LoVo (cell line): ENCODE data around the gene C3.
"Not testable (repeated sequence)": the region's sequence is repeated elsewhere in the genome, so short reads cannot be mapped to it uniquely, and the experiment has no call there.

Source experiments
- DNase-seq: peaks from one replicate; pipeline ENCODE4 v3.0.0-alpha.2; 2016; ENCODE audit warnings: low spot score

Gene C3

GRCh38 chr19:6720369-6721137, at the start of gene C3:
TSS of gene C3 (minus strand) at chr19:6720650. CDS start at chr19:6720589, 61 bp downstream.
- DNase-seq, result no peak

- DNase-seq, result no peak
These were observed 48.7 kb upstream of the C3 start for GRCh38 chr19:6769006-6769619.

DNA sequence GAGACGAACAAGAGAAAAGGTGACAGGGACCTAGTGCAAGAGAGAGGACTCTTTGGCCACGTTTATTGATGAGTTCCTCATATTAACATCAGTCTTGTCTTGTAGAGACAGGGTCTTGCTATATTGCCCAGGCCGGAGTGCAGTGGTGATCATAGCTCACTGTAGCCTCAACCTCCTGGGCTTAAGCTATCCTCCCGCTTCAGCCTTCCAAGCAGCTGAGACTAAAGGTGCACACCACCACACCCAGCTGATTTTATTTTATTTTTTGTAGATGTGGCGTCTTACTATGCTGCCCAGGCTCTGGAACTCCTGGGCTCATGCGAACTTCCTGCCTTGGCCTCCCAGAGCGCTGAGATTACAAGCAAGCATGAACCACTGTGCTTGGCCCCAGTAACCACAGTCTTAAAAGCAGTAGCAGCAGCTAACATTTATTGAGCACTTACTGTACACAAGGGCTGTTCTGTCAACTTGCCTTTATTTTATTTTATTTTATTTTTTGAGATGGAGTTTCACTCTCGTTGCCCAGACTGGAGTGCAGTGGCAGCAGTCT, 47.9 kb upstream of the C3 start:
- no peak for DNase-seq

- peak; percentile 95 for DNase-seq
These were observed 47.1 kb upstream of the C3 start, which contains the start of gene SH2D3A for GRCh38 chr19:6767357-6768235. TSS of gene SH2D3A (minus strand) at chr19:6767435. CDS start at chr19:6763748, 3,687 bp downstream.

DNA sequence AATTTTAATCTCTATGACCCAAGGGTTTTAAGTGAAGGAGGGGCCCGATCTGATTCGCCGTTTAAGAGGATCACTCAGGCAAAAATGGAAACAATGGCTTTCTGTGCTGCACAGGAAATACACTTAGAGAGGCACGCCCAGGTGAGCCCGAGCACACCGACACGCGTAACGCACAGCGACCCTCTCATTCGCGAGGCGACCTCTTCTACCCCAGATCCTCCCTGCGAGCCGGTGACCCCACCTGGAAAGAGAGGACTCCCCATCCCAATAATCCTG, 46.6 kb upstream of the C3 start:
- DNase-seq, result peak; percentile 70

- peak; percentile 25 for DNase-seq
These were observed 46.1 kb upstream of the C3 start for GRCh38 chr19:6766357-6767080.

- peak; percentile 98 for DNase-seq
These were observed 45.4 kb upstream of the C3 start for GRCh38 chr19:6765738-6766356.

- DNase-seq, result not testable (repeated sequence)
These were observed 41.9 kb upstream of the C3 start for GRCh38 chr19:6762253-6762797.

DNA sequence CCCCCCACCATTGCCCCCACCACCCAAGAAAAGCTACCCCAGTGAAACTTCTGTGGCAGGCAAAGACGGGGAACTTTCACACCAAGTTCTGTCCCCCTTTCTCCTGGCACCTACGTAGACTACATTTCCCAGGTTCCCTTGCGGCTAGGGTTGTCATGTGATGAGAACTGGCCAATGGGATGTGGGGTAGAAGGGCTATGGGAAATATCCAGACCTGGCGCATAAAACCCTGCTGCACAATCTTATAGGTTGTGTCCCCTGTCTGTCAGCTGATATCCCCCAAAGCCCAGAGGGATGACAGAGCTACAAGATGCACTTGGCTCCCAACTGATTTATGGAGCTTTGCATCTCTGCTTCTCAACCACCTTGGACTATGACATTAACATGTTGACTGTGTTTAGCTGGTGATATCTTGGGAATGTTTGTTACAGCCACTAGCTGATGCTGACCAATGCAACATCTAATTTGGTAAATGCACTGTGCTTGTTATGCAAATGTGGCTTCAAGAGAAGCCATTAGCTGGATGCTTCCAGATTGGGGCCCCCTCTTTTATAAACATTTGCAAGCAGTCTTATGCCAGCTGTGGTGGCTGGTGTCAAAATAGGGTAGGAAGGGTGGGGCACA, 40.7 kb upstream of the C3 start:
- no peak for DNase-seq

DNA sequence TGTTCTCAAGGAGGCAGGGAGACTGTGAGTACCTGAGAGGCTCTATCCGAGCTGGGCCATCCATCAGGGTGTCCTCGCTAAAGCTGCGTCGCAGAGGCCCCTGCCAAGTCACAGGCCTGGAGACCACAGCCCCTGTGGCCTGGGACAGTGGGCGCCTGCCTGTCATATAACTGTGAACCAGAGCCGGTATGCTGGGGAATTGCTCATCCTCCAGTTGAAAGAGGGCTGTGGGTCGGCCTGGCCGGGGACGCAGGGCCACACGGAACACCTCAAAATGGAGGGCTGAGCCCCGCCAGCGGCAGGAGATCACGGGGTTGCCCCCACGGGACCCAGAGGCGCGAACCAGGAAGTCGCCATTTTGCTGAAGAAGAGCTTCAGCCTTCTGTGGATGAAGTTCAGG, 40.2 kb upstream of the C3 start:
- DNase-seq, result no peak

- DNase-seq, result no peak
These were observed 34.4 kb upstream of the C3 start for GRCh38 chr19:6754653-6755463.

GRCh38 chr19:6754136-6754535, 33.7 kb upstream of the C3 start:
- DNase-seq, result no peak

DNA sequence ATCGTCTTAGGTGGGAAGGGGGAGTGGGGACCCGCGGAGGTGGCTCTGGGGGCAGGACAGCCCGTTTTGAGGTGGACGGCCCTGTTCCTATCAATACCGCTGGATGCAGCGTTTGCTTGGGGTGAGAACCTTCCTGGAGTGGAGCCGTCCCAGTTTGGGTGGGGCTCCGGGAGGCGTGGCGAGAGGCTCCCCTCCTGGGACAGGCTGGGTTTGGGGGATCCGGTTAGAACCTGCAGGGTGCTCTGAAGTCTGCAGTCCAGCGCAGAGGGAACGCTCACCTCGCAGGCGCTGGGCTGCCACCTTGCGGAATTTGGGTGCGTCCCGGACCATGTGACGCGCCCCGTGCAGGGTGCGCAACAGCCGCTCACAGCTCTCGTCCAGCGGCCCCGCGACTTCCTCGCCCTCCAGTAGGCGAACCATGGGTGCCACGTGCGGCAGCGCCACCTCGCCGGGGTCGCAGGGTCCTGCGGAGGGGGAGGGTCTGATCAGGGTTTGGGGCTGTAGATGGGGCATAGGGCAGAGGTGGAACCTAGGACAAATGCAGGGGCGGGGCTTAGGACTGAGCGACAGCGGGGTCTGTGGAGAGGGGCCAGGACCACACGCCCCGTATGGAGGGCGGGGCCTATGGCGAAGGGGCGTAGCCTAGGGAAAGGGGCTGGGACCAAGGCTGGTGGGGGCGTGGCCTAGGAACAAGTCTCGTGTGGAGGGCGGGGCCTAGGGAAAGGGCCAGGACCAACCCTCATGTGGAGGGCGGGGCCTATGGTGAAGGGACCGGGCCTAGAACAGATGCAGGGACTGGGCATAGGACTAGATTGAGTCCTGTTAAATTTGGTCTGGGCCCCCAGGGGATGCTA, 33.0 kb upstream of the C3 start:
- DNase-seq, result peak; percentile 80

DNA sequence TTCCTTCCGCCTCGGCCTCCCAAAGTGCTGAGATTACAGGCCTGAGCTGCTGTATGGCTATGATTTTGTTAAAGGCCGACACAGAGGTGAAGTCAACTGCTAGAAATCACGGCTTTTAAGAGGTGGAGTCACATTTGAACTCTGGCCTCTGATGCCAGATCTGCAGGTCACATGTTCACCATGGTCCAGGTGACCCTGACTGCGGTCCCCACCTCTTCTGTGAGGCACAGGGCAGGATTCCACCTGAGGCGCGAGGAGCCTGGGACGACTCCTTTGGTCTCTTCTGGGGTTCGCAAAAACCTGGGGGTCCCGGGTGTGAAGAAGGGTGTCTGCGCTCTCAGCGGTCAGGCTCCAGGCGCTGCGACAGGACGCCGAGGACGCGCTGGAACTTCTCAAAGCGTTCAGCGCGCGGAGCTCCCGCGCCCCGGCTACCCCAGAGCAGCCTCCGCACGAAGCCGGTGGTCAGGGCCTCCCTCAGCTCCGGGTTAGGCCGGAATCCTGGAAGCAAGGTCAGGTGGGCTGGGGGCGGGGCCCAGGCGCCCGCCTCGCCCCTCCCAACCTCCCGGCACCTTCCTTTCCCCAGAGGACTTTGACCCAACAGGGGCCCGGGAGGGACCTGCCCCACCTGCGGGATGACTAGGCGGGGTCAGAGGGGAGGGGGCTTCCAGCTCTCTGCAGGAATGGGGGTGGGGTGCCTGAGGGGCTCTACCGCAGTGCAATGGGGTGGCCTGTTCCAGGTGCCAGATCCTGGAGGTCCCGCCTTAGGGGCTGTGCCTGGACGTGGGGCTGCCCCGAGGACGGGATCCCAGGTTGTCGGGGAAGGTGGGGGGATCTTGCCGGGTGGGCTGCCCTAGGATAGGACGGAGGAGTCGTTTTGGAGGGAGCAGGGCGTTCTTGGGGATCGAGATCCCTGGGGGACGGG, 32.1 kb upstream of the C3 start:
- no peak for DNase-seq

GRCh38 chr19:6751189-6751588, 30.7 kb upstream of the C3 start:
- DNase-seq, result no peak

DNA sequence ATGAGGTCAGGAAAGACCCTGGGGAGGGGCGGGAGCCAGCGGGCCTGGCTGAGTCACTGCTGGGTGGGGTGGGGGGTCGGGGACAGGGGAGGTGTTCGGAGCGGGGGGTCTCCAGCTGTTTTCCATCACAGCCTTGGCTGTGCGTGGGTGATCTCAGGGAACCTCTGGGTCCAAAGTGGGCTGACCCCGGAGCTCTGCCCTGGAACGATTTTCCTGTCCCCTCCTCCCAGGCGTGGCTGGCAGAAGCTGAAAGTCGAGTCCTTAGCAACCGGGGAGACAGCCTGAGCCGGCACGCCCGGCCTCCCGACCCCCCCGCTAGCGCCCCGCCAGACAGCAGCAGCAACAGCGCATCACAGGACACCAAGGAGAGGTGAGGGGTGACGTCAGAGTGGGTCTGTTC, 29.6 kb upstream of the C3 start:
- no peak for DNase-seq

DNA sequence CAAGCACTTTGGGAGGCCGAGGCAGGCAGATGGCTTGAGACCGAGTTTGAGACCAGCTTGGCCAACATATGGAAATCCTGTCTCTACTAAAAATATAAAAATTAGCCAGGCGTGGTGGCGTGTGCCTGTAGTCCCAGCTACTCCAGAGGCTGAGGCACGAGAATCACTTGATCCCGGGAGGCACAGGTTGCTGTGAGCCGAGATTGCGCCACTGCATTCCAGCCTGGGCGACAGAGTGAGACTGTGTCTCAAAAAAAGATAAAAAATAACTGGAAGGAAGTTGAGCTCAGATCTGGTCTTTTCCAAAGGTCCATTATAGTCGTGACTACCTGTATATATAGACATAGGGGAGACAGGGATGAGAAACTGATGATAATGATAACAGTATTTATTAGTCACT, 28.1 kb upstream of the C3 start:
- DNase-seq, result not testable (repeated sequence)

DNA sequence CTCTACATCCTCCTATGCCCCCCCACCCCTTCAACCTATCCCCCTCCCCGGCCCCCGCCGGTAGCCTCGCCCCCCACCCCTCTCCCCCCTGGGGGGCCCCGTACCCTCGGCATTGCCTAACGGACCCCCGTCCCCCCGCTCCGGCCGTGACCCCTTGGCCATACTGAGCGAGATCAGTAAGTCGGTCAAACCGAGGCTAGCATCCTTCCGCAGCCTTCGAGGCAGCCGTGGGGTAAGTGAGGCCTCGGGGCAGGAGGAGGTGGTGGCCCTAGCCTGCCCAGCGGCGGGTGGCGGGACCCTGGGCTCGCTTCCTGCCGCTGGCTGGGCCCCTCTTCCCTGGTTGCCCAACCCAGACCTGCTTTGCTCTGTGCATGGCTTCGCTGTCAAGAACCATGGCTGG, 25.5 kb upstream of the C3 start:
- no peak for DNase-seq
